Measurements from ENCODE around the gene DRAM2.

- TF ChIP-seq EP300 (IDR thresholded peaks at IDR 0.05) (no peak), POLR2A (IDR thresholded peaks at IDR 0.05) (no peak)
These were observed 22.6 kb upstream of the DRAM2 start for GRCh38 chr1:111162488-111162880.
